CD4-positive, alpha-beta T cell treated with Interleukin-4 for 4 hours (primary cell): ENCODE data around the gene GABRB2.
"Not testable (repeated sequence)": the region's sequence is repeated elsewhere in the genome, so short reads cannot be mapped to it uniquely, and the experiment has no call there.

ENCODE experiments used
- DNase-seq: peaks from one replicate; pipeline ENCODE4 v3.0.0-alpha.2; 2020

The GABRB2 gene

DNA sequence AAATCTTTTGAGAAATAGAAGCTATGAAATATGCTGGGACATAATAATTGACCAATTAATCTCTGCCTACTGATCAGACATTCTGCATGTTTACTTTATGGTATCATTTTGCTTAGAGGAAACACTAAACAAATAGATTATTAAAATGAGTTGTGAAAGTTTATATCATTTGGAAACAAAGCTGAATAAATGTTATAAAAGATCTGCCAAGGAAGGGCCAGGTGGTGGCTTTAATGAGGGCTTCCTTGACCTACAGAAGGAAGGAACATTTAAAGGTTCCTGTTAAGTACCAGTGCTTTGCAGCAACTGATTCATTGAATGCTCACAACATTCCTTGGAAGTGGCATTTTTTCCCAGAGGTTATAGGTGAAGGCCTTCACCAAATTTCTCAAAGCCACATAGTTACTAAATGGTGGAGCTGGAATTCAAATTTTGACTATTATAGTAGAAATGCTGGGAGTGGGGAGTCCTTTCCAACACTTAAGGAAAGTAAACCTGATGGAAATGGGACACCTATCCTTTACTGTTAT is 250.7 kb downstream of the GABRB2 start:
- no peak for DNase-seq

- no peak for DNase-seq
These were observed 258.5 kb downstream of the GABRB2 start for GRCh38 chr5:161288071-161288470.

DNA sequence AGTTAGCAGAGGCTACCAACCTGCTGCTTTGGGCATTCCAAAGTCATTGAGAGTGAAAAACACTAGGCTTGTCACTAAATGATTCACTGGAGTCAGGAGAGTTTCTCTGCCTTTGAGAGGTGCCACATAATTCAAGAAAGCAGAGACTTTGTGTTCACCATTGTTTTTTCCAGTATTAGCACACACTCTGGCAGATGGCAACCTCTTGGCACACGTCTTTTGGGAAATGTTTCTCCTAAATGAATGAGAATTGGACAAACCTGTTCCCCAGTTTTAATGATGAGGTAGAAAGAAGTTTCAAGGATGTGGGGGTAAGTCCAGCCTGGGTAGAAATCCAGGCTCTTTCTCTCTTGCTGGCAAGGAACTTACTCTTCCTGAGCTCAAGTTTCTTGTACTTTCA is 259.1 kb downstream of the GABRB2 start:
- no peak for DNase-seq

GRCh38 chr5:161286066-161286655 is 260.4 kb downstream of the GABRB2 start:
- DNase-seq = no peak

DNA sequence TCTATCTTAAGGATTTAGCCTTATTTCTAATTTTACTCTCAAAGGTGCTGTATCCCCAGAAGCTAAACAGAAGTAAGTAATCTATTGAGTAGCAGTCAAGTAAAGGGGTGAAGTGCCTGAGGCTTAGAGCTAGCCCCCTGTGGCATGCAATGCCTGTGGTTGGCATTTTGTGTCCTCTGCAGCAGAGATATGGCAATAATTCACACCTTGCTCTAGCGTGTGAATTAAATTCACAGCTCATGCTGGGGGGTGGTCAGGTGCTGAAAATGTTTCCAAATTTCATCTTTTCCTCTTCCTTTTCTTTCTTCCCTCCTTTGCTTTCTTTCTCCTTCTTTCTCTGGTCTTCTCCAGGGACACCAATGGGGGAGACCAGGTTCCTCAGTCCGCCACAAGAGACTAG is 262.1 kb downstream of the GABRB2 start:
- DNase-seq = no peak

DNA sequence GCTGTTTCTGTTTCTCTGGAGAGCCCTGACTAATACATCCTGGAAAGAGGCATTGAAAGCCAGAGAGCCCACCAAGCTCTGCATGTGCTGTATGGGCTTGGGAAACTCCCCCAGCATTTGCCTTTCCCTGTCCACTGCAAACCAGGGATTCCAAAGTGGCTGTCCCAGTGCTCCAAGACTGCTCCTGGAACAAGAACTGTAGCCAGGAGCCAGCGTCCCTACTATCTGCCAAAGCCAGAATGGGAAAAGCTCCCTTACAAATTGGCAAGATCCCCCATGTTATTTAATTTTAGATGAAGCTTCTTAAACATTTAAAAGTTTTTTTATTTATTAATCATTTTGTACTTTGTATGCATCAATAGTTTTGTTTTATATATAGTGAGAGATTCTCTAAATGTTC is 263.2 kb downstream of the GABRB2 start:
- DNase-seq = no peak

GRCh38 chr5:161278739-161279660 is 267.5 kb downstream of the GABRB2 start:
- DNase-seq = no peak

GRCh38 chr5:161277011-161277410 is 269.5 kb downstream of the GABRB2 start:
- no peak for DNase-seq

GRCh38 chr5:161274951-161275350 is 271.6 kb downstream of the GABRB2 start:
- DNase-seq = no peak

DNA sequence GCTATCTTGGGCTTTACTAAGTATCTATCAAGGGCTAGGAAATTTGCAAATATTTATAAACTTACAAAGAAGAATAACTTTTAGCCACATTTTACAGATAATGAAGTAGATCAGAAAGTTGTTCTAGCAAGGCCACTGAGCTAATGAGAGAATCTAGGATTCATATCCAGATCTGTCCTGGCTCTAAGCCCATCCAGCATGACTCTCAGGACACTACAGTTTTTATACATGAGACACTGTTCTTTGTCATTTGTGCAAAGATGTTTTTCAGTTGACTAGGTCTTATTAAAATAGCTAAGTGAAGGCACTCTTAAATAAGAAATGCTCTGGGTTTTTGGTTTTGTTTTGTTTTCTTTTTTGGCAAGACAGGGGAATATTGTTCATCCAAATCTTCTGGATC is 273.1 kb downstream of the GABRB2 start:
- DNase-seq = no peak

DNA sequence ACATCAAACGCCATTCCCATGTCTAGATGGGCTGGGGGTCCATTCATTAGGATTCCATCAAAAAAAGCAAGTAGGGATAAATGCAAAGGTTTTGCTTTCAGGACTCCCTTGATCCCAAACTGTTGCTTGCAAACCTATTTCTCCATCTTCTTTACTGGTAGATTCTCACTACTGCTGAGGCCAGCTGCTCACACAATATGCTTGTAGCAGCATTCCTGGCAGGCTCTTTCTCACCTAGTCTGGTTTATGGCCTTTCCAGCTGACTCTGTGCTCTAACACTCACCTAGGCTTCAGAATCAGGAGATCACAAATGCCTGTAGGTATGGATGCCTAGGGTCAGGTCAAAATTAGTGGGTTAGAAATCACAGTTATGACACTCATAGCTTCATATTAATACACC is 274.7 kb downstream of the GABRB2 start:
- DNase-seq = no peak

GRCh38 chr5:161269125-161269524 is 277.4 kb downstream of the GABRB2 start:
- DNase-seq = no peak

DNA sequence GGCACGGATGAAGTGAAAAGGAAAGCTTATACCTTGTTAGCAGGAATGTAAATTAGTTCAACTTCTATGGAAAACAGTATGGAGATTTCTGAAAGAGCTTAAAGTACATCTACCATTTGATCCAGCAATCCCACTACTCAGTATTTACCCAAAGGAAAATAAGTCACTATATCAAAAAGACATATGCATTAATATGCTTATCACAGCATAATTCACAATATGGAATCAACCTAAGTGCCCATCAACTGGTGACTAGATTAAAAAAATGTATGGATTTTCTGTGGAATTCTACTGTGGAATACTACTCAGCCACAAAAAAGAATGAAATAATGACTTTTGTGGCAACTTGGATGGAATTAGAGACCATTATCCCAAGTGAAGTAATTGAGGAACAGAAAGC is 279.6 kb downstream of the GABRB2 start:
- DNase-seq = no peak

- DNase-seq = no peak
These were observed 281.5 kb downstream of the GABRB2 start for GRCh38 chr5:161265006-161265405.

DNA sequence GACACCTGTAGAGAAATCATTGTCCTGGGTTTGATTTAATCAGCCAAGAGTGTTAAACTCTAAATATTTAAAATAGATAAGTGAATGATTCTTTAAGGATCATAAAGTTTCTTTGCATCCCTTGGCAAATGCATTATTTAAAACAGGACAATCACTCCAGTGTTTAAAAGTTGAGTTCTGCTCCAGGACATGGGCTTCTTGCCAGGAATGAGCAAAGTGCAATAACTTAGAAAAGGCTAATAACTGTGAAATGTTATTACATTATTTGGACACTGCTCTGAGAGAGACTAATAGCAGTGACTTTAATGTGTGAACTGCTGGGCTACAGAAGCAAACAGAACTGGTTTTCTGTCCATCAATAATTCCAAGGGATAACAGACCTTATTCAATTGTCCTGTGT is 283.3 kb downstream of the GABRB2 start:
- no peak for DNase-seq

DNA sequence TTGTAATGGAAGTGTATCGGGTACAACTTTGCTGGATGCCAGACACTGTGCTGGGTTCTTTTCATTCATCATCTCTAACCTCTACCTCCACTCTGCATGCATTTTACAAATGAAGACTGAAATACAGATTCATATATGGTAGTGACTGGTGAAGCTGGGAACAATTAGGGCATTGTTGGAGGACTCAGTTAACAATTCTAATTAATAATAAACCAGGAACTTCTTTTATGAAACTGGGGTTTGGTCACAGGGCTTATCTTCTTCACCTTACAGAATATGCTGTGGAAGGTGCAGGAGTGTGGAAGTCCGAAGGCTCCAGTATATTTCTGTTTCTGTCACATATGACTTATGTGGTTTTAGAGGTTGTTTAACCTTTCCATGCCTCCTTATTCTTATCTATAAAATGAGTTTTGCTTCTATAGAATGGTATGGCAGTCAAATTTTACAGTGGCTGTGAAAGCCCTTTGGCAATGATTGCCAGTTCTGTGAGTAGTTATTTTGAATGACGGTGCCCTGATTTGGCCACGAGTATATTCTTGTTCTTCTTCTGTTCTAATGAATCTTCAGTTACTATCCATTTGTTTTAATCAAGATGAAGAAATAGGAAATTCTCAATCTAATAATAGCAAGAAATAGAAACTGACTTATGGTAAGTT is 284.7 kb downstream of the GABRB2 start:
- no peak for DNase-seq

DNA sequence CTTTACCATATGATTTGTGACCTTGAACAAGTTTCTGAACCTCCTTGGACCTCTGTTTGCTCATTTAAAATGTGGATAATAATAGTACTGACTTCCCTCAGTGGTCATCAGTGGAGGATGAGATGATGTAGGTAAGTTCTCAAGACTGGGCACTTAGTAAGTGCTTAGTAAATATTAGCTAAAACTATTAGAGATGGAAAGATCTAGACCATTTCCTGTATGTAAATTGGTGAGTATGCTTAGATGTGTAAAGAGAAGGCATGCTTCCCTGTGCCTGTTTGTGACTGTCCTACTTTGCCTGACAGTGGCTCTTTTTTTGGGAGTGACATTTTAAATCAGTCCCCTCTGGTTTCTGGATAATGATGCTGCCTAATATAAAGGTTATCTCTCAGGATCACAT is 288.1 kb downstream of the GABRB2 start:
- DNase-seq = no peak

- no peak for DNase-seq
These were observed 289.6 kb downstream of the GABRB2 start for GRCh38 chr5:161256957-161257356.

DNA sequence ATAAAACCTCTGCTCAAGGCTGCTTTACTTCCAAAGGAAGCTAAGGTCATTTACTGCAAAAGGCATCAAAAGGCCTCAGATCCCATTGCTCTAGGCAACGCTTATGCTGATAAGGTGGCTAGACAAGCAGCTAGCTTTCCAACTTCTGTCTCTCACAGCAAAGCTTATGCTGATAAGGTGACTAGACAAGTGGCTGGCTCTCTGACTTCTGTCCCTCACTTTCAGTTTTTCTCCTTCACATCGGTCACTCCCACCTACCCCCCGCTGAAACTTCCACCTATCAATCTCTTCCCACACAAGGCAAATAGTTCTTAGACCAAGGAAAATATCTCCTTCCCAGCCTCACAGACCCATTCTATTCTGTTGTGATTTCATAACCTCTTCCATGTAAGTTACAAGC is 293.6 kb downstream of the GABRB2 start:
- DNase-seq = not testable (repeated sequence)

GRCh38 chr5:161246749-161247148 is 299.8 kb downstream of the GABRB2 start:
- no peak for DNase-seq

DNA sequence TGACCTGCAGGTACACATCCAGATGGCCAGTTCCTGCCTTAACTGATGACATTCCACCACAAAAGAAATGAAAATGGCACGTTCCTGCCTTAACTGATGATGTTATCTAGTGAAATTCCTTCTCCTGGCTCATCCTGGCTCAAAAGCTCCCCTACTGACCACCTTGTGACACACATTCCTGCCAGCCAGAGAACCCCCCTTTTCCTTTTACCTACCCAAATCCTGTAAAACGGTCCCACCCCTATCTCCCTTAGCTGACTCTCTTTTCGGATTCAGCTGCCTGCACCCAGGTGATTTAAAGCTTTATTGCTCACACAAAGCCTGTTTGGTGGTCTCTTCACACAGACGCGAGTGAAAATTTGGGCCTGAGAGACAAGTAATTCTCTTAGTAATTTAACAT is 300.7 kb downstream of the GABRB2 start:
- DNase-seq = not testable (repeated sequence)
